Esophagus muscularis mucosa (tissue), 3 donors: ENCODE data around the gene TFPI.

Source experiments
- POLR2A ChIP-seq: fragments of 450-650 bp; IDR thresholded peaks from one replicate; pipeline ENCODE4 v1.6.1; 2017; ENCODE audit warnings: antibody characterized with exemption, moderate library complexity, mild to moderate bottlenecking, low read depth
- TF ChIP-seq, protein P1 (sequence below), 3 experiments: fragments of 200-600 bp in 2 of 3; fragments of 450-650 bp in 1 of 3; sonication (generic) in 2 of 3; IDR thresholded peaks; one replicate each; pipeline ENCODE4 v1.5.1; 2017 to 2019; ENCODE audit warnings: antibody characterized with exemption in 3 of 3, mild to moderate bottlenecking in 2 of 3, moderate library complexity in 1 of 3

DNA sequence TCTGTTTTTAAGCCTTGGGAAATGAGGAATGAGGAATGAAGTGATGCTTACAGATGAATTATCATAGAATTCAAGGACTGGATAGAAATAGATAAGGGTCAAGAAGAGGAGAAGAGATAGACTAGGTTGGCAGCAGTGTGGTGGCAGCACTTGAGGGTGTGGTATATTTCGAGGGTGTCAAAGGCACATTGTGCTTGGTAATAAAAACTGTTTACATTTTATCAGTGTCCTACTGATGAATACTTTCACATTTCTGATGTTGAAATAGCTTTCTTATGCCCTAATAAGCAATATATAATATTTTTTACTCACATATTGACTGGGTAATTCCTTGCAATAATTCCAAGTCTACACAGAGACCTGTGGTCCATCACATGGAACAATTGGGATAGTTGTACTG lies 3.4 kb downstream of the TFPI start:
- TF ChIP-seq, protein P1, sequence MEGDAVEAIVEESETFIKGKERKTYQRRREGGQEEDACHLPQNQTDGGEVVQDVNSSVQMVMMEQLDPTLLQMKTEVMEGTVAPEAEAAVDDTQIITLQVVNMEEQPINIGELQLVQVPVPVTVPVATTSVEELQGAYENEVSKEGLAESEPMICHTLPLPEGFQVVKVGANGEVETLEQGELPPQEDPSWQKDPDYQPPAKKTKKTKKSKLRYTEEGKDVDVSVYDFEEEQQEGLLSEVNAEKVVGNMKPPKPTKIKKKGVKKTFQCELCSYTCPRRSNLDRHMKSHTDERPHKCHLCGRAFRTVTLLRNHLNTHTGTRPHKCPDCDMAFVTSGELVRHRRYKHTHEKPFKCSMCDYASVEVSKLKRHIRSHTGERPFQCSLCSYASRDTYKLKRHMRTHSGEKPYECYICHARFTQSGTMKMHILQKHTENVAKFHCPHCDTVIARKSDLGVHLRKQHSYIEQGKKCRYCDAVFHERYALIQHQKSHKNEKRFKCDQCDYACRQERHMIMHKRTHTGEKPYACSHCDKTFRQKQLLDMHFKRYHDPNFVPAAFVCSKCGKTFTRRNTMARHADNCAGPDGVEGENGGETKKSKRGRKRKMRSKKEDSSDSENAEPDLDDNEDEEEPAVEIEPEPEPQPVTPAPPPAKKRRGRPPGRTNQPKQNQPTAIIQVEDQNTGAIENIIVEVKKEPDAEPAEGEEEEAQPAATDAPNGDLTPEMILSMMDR (IDR thresholded peaks at IDR 0.05) = no peak
- TF ChIP-seq POLR2A = no peak
